ENCODE measurements around the gene PAX1.

The PAX1 gene

GRCh38 chr20:21703717-21704407 is 1.6 kb upstream of the PAX1 start:
- no peak for DNase-seq (ENCODE audit: low read depth)

GRCh38 chr20:21704408-21705385 is 767 bp upstream of the PAX1 start:
- DNase-seq (ENCODE audit: low read depth): no peak

GRCh38 chr20:21706261-21707195 is 1.1 kb downstream of the PAX1 start:
- no peak for DNase-seq (ENCODE audit: low read depth)

- DNase-seq (ENCODE audit: low read depth): no peak
These were observed 1.8 kb downstream of the PAX1 start for GRCh38 chr20:21707267-21707666.

GRCh38 chr20:21707999-21708737 is 2.7 kb downstream of the PAX1 start:
- no peak for DNase-seq (ENCODE audit: low read depth)

- DNase-seq (ENCODE audit: low read depth): no peak
These were observed 3.5 kb downstream of the PAX1 start for GRCh38 chr20:21708738-21709534.

- no peak for DNase-seq (ENCODE audit: low read depth)
These were observed 4.1 kb downstream of the PAX1 start for GRCh38 chr20:21709535-21709904.

GRCh38 chr20:21710341-21710740 is 4.9 kb downstream of the PAX1 start:
- DNase-seq (ENCODE audit: low read depth): no peak

GRCh38 chr20:21710863-21711431 is 5.5 kb downstream of the PAX1 start:
- no peak for DNase-seq (ENCODE audit: low read depth)

GRCh38 chr20:21712443-21713059 is 7.1 kb downstream of the PAX1 start:
- no peak for DNase-seq (ENCODE audit: low read depth)

- no peak for DNase-seq (ENCODE audit: low read depth)
These were observed 8.0 kb downstream of the PAX1 start for GRCh38 chr20:21713470-21713869.

GRCh38 chr20:21713901-21714296 is 8.4 kb downstream of the PAX1 start:
- no peak for DNase-seq (ENCODE audit: low read depth)

GRCh38 chr20:21714297-21715192 is 9.1 kb downstream of the PAX1 start:
- DNase-seq (ENCODE audit: low read depth): no peak

GRCh38 chr20:21715193-21715881 is 9.9 kb downstream of the PAX1 start:
- DNase-seq (ENCODE audit: low read depth): no peak

GRCh38 chr20:21719592-21720214 is 14.2 kb downstream of the PAX1 start:
- DNase-seq (ENCODE audit: low read depth): peak; percentile 7

GRCh38 chr20:21725892-21726291 is 20.4 kb downstream of the PAX1 start:
- DNase-seq (ENCODE audit: low read depth): no peak

GRCh38 chr20:21729316-21729715 is 23.9 kb downstream of the PAX1 start:
- DNase-seq (ENCODE audit: low read depth): no peak

- DNase-seq (ENCODE audit: low read depth): no peak
These were observed 33.7 kb downstream of the PAX1 start for GRCh38 chr20:21739161-21739560.
